ENCODE results near the gene PLXNB3.

- TF ChIP-seq, protein P1, sequence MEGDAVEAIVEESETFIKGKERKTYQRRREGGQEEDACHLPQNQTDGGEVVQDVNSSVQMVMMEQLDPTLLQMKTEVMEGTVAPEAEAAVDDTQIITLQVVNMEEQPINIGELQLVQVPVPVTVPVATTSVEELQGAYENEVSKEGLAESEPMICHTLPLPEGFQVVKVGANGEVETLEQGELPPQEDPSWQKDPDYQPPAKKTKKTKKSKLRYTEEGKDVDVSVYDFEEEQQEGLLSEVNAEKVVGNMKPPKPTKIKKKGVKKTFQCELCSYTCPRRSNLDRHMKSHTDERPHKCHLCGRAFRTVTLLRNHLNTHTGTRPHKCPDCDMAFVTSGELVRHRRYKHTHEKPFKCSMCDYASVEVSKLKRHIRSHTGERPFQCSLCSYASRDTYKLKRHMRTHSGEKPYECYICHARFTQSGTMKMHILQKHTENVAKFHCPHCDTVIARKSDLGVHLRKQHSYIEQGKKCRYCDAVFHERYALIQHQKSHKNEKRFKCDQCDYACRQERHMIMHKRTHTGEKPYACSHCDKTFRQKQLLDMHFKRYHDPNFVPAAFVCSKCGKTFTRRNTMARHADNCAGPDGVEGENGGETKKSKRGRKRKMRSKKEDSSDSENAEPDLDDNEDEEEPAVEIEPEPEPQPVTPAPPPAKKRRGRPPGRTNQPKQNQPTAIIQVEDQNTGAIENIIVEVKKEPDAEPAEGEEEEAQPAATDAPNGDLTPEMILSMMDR (IDR thresholded peaks at IDR 0.05) = no peak
- TF ChIP-seq TCF7L2 (IDR thresholded peaks at IDR 0.05; ENCODE audit: low read depth, low read length) = no peak
These were observed 16.8 kb downstream of the PLXNB3 start, which contains the start of gene SRPK3 for GRCh38 chrX:153780678-153781427.
